ENCODE measurements around the gene DOCK1. TPM values are rescaled to one million over a fixed set of nuclear protein-coding genes. Genes with fewer than 3 reads are reported as not detected.

DOCK1 gene
- total RNA-seq, 2 donors from 2014 or later = 46.4 to 49.0 TPM

DNA sequence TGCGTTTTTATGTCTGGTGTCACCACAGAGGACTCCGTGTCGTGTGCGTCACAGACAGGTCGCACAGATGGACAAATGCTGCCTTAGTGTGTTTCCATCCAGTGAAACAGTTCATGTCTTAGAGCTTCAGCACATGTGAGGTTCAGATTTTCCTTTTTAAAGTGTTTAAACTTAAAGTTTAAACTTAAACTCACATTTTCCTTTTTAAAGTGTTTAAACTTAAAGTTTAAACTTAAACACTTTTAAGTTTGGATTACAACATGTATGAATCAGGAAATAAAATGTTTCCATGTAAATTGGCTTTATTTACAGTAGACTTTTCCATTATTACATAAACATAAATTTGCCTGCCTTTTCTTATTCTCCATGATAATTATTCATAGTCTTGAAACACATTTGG, 223.9 kb downstream of the DOCK1 start:
- Histone ChIP-seq H3K27me3 (no peaks in the 10 kb centered on the region), H3K9ac (ENCODE audit: low read depth in 2 of 2, low read length in 2 of 2) (no peak overlapping the region), H3K4me3 (no peak overlapping the region), H3K4me1 (no peaks in the 10 kb centered on the region), H3K36me3 (no peaks in the 10 kb centered on the region), H3K27ac (no peak overlapping the region), H3K9me3 (no peaks in the 10 kb centered on the region)
- no peak for DNase-seq
- TF ChIP-seq, protein P1, sequence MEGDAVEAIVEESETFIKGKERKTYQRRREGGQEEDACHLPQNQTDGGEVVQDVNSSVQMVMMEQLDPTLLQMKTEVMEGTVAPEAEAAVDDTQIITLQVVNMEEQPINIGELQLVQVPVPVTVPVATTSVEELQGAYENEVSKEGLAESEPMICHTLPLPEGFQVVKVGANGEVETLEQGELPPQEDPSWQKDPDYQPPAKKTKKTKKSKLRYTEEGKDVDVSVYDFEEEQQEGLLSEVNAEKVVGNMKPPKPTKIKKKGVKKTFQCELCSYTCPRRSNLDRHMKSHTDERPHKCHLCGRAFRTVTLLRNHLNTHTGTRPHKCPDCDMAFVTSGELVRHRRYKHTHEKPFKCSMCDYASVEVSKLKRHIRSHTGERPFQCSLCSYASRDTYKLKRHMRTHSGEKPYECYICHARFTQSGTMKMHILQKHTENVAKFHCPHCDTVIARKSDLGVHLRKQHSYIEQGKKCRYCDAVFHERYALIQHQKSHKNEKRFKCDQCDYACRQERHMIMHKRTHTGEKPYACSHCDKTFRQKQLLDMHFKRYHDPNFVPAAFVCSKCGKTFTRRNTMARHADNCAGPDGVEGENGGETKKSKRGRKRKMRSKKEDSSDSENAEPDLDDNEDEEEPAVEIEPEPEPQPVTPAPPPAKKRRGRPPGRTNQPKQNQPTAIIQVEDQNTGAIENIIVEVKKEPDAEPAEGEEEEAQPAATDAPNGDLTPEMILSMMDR (IDR thresholded peaks at IDR 0.05) = no peak
- intact Hi-C loops (cut with DNase I) = no loop called here

DNA sequence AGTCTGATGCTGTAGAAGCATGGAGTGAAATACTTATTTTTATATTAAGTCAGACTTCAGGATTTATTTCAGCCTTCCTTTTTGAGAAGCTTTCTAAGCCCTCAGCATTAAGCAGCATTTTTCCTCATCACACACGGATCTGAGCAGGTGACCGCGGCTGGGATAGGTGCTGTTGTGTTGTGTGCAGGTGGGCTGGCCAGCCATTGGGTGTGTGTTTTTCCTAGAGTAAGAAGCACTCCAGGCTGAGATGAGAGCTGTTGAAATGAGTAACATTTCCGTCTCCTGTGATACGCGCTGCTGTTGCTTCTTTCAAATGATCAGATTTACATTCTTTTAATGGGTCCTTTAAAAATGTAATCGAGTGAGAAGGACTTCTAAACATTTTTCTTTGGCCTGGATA, 227.2 kb downstream of the DOCK1 start:
- H3K27me3 ChIP-seq = no peaks in the 10 kb centered on the region
- no peak overlapping the region for H3K4me3 ChIP-seq
- no peaks in the 10 kb centered on the region for H3K36me3 ChIP-seq
- intact Hi-C loops (cut with DNase I) = no loop called here
- TF ChIP-seq, protein P1 (IDR thresholded peaks at IDR 0.05) = no peak
- H3K4me1 ChIP-seq = no peaks in the 10 kb centered on the region
- H3K9ac ChIP-seq (ENCODE audit: low read depth in 2 of 2, low read length in 2 of 2) = no peak overlapping the region
- no peak overlapping the region for H3K27ac ChIP-seq
- no peak for DNase-seq
- no peaks in the 10 kb centered on the region for H3K9me3 ChIP-seq

DNA sequence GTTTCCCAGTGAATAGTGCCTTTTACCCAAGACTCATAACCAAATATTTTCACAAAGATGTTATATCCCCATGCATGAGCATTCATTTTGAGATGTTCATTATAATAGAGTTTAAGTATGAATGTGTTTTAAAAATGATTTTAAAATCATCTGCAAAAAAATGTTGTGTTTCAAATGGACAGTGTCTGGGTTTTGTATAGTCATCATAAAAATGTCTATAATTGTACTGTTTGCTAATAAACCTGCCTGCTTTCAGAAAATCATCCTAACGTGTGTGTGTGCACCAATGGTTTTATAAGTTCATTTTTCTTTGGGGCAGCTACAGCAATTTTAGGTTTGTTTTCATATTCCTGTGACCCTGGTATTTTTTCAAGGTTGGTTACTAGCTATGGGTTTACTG, 228.0 kb downstream of the DOCK1 start:
- Histone ChIP-seq H3K27ac (no peak overlapping the region), H3K4me1 (no peaks in the 10 kb centered on the region), H3K9ac (ENCODE audit: low read depth in 2 of 2, low read length in 2 of 2) (no peak overlapping the region), H3K36me3 (no peaks in the 10 kb centered on the region), H3K4me3 (no peak overlapping the region), H3K9me3 (no peaks in the 10 kb centered on the region), H3K27me3 (no peaks in the 10 kb centered on the region)
- DNase-seq = no peak
- intact Hi-C loops (cut with DNase I) = no loop called here
- TF ChIP-seq, protein P1 (IDR thresholded peaks at IDR 0.05) = no peak

DNA sequence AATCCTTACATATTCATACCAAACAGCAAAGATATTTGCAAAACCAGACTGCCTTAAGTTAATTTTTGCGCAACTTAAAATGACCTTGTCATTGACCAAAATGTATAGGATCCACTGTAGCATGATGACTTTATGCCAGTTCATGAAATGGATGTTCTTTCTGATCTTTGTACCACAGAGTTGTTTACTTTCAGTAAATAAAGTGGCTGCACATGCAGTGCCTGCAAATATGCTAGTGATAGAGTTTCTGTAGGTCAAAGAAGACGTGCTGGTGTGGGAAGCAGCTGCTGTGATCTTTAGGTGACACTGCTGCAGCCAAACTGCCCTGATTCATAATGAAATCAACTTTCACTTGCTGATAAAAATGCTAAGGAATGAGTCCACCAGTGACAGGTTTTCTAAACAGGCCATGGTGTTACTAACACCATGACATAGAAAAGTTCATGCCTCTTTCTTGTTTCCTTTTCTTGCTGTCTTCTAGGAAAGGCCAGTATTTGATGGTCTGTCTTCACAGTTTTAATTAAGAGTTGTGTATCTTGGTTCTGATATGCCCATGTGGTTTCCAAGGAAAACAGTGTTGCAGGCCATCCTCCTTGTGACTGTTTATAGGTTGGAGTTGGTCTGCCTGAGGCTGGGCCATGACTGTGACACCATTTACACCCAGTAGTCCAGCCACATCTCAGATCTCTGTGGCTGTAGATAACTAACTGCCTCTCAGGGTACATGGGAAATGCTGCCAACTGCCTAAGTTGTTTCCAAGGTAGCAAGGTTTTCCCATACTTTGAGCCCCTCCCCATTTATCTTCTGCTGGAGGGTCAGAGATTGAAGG, 228.7 kb downstream of the DOCK1 start:
- H3K9me3 ChIP-seq = no peaks in the 10 kb centered on the region
- H3K9ac ChIP-seq (ENCODE audit: low read depth in 2 of 2, low read length in 2 of 2) = no peak overlapping the region
- no peak overlapping the region for H3K4me3 ChIP-seq
- intact Hi-C loops (cut with DNase I) = no loop called here
- no peaks in the 10 kb centered on the region for H3K27me3 ChIP-seq
- H3K36me3 ChIP-seq = no peaks in the 10 kb centered on the region
- TF ChIP-seq, protein P1 (IDR thresholded peaks at IDR 0.05) = no peak
- no peaks in the 10 kb centered on the region for H3K4me1 ChIP-seq
- no peak for DNase-seq
- no peak overlapping the region for H3K27ac ChIP-seq

DNA sequence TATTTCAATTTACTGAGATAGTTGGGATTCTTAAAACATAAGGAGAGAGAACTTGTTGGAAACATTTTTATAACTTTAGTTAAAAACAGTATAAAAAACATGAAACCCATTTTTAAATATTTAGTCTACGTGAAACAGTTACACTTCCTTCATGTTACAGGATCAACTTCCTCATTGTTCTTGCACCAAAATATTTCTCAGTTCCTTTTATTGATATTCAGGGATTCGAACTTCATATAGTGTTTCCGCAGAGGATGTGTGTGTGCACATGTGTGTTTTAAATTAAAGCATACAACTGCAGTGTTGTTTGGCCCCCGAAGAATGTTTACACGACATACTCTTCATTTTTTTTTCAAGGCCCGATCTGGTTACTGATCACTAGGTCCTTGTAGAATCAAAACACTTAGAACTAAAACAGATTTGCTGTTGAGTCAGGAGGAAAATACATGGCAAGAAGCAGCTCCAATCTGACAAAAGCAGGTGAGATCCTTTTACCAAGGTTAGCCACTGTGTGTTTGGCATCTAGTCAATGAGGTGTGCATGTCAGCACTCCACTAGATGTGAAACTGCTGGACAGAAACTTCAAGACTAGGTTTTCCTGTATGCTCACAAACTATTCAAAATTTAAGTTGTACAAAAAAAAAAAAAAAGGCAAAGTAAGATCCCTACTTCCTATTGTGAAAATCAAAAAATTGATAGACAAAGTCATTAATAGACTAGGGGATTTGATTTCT, 230.8 kb downstream of the DOCK1 start:
- H3K36me3 ChIP-seq = no peaks in the 10 kb centered on the region

More for the DNA sequence above, 230.8 kb downstream of the DOCK1 start:
- Histone ChIP-seq H3K4me1 (no peaks in the 10 kb centered on the region), H3K27me3 (no peaks in the 10 kb centered on the region), H3K4me3 (no peak overlapping the region), H3K9ac (ENCODE audit: low read depth in 2 of 2, low read length in 2 of 2) (no peak overlapping the region), H3K9me3 (no peaks in the 10 kb centered on the region), H3K27ac (no peak overlapping the region)
- TF ChIP-seq, protein P1 (IDR thresholded peaks at IDR 0.05) = no peak
- intact Hi-C loops (cut with DNase I) = no loop called here
- DNase-seq = no peak

All from colonic mucosa (tissue), 4 donors.